Muscle of leg (tissue), 11 donors: ENCODE results near the gene OPN1SW. TPM values are rescaled to one million over a fixed set of nuclear protein-coding genes. Genes with fewer than 3 reads are reported as not detected.

ENCODE experiments used
- DNase-seq: peaks from one replicate; pipeline ENCODE4 v3.0.0; 2013
- H3K27ac ChIP-seq: one replicate; pipeline ENCODE4 v1.5.1; 2013; ENCODE audit warnings: mild to moderate bottlenecking, low read length, control low read depth
- H3K27me3 ChIP-seq: one replicate; pipeline ENCODE4 v1.6.1; 2013; ENCODE audit warnings: low read length; ENCODE audit not compliant: control insufficient read depth, insufficient read depth
- H3K36me3 ChIP-seq: one replicate; pipeline ENCODE4 v1.6.1; 2013; ENCODE audit warnings: low read length; ENCODE audit not compliant: control insufficient read depth, insufficient read depth
- H3K4me1 ChIP-seq: one replicate; pipeline ENCODE4 v1.6.1; 2013; ENCODE audit warnings: low read length; ENCODE audit not compliant: control insufficient read depth, insufficient read depth
- H3K4me3 ChIP-seq: one replicate; pipeline ENCODE4 v1.5.1; 2013; ENCODE audit warnings: low read length, control low read depth
- H3K9me3 ChIP-seq: replicated peaks from 2 replicates; pipeline ENCODE4 v1.6.1; 2013; ENCODE audit warnings: low read depth, low read length; ENCODE audit not compliant: control insufficient read depth
- WGBS: methylation state at CpG from one replicate; pipeline ENCODE4 v1.1.5; 2013; ENCODE audit warnings: missing lambda C conversion rate; ENCODE audit not compliant: insufficient coverage; 5-methylcytosine and 5-hydroxymethylcytosine counted together
- polyA plus RNA-seq, 8 donors: library from polyadenylated mRNA; unstranded; fragments of 120-200 nt; gene quantifications; one replicate each; pipeline versions ENCODE4 v1.2.1 to v1.2.3, GENCODE V29; 2013; ENCODE audit warnings: inconsistent platforms in 1 of 8, low replicate concordance in 1 of 8; ENCODE audit not compliant: insufficient read length in 8 of 8, insufficient read depth in 1 of 8
- total RNA-seq: library from RNA; stranded (reverse); fragments of 120-200 nt; gene quantifications from one replicate; pipeline ENCODE4 v1.2.4, GENCODE V29; 2013

Gene OPN1SW
- total and polyA plus RNA-seq, 9 donors = 1.9 to 3.4 (median 2.5) TPM; not detected in 1

DNA sequence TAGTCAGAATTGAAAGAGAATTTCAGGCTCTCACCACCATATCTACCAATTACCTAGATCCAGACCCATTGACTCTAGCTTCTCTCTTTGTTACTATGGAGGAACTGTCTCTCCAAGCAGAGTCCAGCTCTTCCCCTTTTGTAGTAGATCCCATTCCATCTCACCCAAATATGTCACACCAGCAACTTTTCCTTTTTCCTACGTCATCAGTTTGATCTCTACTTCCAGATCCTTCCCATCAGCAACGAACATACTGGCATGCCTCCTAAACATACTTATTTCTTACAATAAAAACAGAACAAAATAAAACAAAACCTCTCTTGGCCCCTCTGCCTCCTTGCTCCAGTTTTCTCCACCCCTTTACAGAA, 42.3 kb downstream of the OPN1SW start:
- H3K4me3 ChIP-seq = no peak overlapping the region
- H3K27ac ChIP-seq = no peak overlapping the region
- H3K4me1 ChIP-seq = peaks cover 17% of the 10 kb centered on the region
- H3K27me3 ChIP-seq = peaks cover 4% of the 10 kb centered on the region
- no peaks in the 10 kb centered on the region for H3K36me3 ChIP-seq
- 63% methylated on average over 2 of the region's 2 CpGs for WGBS
- DNase-seq = no peak
- H3K9me3 ChIP-seq = no peaks in the 10 kb centered on the region

GRCh38 chr7:128732521-128733277, 42.9 kb downstream of the OPN1SW start:
- no peak overlapping the region for H3K27ac ChIP-seq
- no peak for DNase-seq
- no peaks in the 10 kb centered on the region for H3K36me3 ChIP-seq
- no peak overlapping the region for H3K4me3 ChIP-seq
- peaks cover 4% of the 10 kb centered on the region for H3K27me3 ChIP-seq
- H3K9me3 ChIP-seq = no peaks in the 10 kb centered on the region
- peaks cover 14% of the 10 kb centered on the region for H3K4me1 ChIP-seq
- 57% methylated on average over 2 of the region's 2 CpGs for WGBS

DNA sequence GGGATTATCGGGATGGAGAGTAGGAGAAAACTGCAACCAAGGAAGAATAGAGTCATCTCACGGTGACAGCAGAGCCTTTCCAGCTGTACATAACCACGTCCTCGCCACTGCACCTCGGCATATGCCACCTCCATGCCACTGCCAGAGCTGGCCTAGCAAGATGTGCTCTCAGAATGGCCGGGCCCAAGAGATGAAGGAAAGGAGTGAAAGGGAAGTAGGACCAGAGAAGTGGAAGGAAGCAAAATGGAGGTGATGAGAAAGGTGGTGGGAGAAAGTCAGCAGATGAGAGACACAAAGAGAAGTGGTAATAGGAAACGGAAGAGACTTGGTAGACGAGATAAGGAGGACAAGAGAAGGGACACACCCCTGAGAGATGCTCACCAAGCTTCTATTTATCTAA, 44.4 kb downstream of the OPN1SW start:
- Histone ChIP-seq H3K36me3 (no peaks in the 10 kb centered on the region), H3K27ac (no peak overlapping the region), H3K9me3 (no peaks in the 10 kb centered on the region), H3K4me3 (no peak overlapping the region), H3K4me1 (peaks cover 20% of the 10 kb centered on the region), H3K27me3 (peaks cover 4% of the 10 kb centered on the region)
- WGBS = 73% methylated on average over 3 of the region's 8 CpGs
- DNase-seq = no peak

DNA sequence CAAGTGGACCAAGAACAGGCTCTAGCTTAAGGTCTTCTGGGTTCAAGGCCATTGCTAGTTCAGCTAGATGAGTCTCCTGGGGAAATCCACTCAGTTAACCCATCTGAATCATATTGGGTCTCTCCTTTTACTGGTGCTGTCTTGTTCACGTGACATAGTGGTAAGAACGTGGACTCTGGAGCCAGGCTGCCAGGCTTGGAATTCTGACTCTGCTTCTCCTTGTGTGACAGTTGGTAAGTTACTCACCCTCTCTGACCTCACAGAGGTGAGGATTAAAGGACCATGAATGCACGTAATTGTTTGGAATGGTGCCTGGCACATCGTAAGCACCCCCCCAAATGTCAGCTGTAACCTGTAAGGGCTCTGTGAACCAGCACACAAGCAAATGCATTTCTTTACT, 46.1 kb downstream of the OPN1SW start:
- 67% methylated on average over 1 of the region's 4 CpGs for WGBS

GRCh38 chr7:128728598-128728997, 47.0 kb downstream of the OPN1SW start:
- H3K4me3 ChIP-seq = no peak overlapping the region
- peak overlapping the region; percentile 35 for H3K27ac ChIP-seq
- WGBS = 67% methylated on average over 1 of the region's 2 CpGs
- H3K9me3 ChIP-seq = no peaks in the 10 kb centered on the region
- DNase-seq = peak; percentile 36
- H3K4me1 ChIP-seq = peaks cover 21% of the 10 kb centered on the region
- H3K36me3 ChIP-seq = no peaks in the 10 kb centered on the region
- H3K27me3 ChIP-seq = peaks cover 4% of the 10 kb centered on the region

More for the DNA sequence above, 46.1 kb downstream of the OPN1SW start:
- Histone ChIP-seq H3K27ac (no peak overlapping the region), H3K4me3 (no peak overlapping the region), H3K27me3 (peaks cover 4% of the 10 kb centered on the region), H3K4me1 (peaks cover 21% of the 10 kb centered on the region), H3K9me3 (no peaks in the 10 kb centered on the region), H3K36me3 (no peaks in the 10 kb centered on the region)
- no peak for DNase-seq

GRCh38 chr7:128727239-128727638, 48.4 kb downstream of the OPN1SW start:
- no peak overlapping the region for H3K27ac ChIP-seq
- 94% methylated on average over 2 of the region's 4 CpGs for WGBS
- no peak for DNase-seq
- peaks cover 21% of the 10 kb centered on the region for H3K4me1 ChIP-seq
- H3K36me3 ChIP-seq = no peaks in the 10 kb centered on the region
- no peaks in the 10 kb centered on the region for H3K9me3 ChIP-seq
- H3K27me3 ChIP-seq = no peaks in the 10 kb centered on the region
- no peak overlapping the region for H3K4me3 ChIP-seq

- WGBS = no CpG with 5 or more reads among the region's 1 CpG
- Histone ChIP-seq H3K4me3 (no peak overlapping the region), H3K4me1 (peaks cover 21% of the 10 kb centered on the region), H3K27ac (peak overlapping the region; percentile 49), H3K27me3 (no peaks in the 10 kb centered on the region), H3K9me3 (no peaks in the 10 kb centered on the region), H3K36me3 (no peaks in the 10 kb centered on the region)
- no peak for DNase-seq
Measured at GRCh38 chr7:128726737-128727072, 48.9 kb downstream of the OPN1SW start.

DNA sequence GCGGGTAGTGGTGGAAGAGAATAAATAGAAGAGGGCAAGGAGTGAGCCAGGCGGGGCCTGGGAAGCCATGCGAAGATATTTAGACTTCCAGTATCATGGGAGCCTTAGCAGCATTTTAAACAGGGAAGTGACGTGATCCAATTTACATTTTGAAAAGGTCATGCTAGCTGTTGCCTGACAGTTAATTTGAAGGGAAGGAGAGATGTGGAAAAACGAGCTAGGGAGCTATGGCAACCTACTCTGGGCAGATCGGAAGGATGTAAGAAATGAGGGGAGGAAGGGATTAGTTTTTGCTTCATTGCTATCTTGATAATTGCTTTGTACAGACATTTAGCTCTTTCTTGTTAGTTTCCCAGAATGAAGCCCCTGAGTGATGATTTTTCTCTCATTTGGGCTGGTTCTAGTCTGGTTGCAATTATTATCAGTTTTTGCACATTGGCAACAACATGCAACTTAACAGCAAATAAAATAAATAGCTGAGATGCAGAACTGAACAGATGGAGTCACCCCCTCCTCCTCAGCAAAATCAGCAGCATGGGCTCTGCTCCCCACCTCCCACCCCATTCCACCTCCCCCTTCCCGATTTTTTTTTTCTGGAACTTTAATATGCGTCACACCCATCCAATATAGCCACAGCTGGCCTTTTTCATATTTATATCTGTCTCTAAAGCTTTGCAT, 49.4 kb downstream of the OPN1SW start:
- Histone ChIP-seq H3K4me3 (no peak overlapping the region), H3K27ac (no peak overlapping the region), H3K27me3 (no peaks in the 10 kb centered on the region), H3K9me3 (no peaks in the 10 kb centered on the region), H3K4me1 (peaks cover 21% of the 10 kb centered on the region), H3K36me3 (no peaks in the 10 kb centered on the region)
- WGBS = 52% methylated on average over 7 of the region's 8 CpGs
- peak; percentile 61 for DNase-seq

- Histone ChIP-seq H3K4me1 (peaks cover 21% of the 10 kb centered on the region), H3K4me3 (no peak overlapping the region), H3K36me3 (no peaks in the 10 kb centered on the region), H3K27me3 (no peaks in the 10 kb centered on the region), H3K9me3 (no peaks in the 10 kb centered on the region), H3K27ac (no peak overlapping the region)
- no peak for DNase-seq
- 94% methylated on average over 2 of the region's 2 CpGs for WGBS
Measured at GRCh38 chr7:128725531-128725930, 50.1 kb downstream of the OPN1SW start.

- no peaks in the 10 kb centered on the region for H3K36me3 ChIP-seq
- H3K27me3 ChIP-seq = no peaks in the 10 kb centered on the region
- DNase-seq = no peak
- H3K4me1 ChIP-seq = peaks cover 19% of the 10 kb centered on the region
- WGBS = 91% methylated on average over 4 of the region's 5 CpGs
- H3K27ac ChIP-seq = no peak overlapping the region
- no peaks in the 10 kb centered on the region for H3K9me3 ChIP-seq
- no peak overlapping the region for H3K4me3 ChIP-seq
Measured at GRCh38 chr7:128724743-128725142, 50.9 kb downstream of the OPN1SW start.
